DND-41 (cell line): ENCODE data around the gene AKAP6.

ENCODE experiments used
- EZH2 ChIP-seq: IDR thresholded peaks from 3 replicates; pipeline ENCODE4 v1.6.1; 2012; ENCODE audit warnings: borderline replicate concordance, low read depth, mild to moderate bottlenecking, moderate library complexity, low read length, inconsistent platforms; ENCODE audit not compliant: severe bottlenecking
- TF ChIP-seq, protein P1 (sequence below): IDR thresholded peaks from 2 replicates; pipeline ENCODE4 v1.5.1; 2012; ENCODE audit warnings: borderline replicate concordance, low read length, moderate library complexity, mild to moderate bottlenecking; ENCODE audit not compliant: poor library complexity, severe bottlenecking; ENCODE audit errors: extremely low read depth

DNA sequence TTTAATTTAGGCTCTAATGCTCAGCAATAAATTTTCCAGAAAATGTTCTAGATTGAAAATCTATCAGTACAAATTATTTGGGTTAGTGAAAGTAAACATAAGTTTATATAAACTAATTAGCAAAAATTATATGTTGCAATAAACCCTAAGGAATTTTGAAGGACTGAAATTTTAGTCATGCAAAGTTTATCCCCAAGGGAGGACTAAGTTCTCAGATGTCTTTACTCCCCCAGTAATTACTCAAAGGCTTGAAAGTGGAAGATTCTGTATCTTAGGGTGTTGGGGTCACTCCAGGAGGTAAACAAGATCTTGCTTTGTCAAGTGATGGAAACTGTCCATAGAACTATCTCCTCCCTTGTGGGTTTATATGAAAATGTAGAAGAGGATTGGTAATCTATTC, 183.7 kb downstream of the AKAP6 start:
- TF ChIP-seq, protein P1, sequence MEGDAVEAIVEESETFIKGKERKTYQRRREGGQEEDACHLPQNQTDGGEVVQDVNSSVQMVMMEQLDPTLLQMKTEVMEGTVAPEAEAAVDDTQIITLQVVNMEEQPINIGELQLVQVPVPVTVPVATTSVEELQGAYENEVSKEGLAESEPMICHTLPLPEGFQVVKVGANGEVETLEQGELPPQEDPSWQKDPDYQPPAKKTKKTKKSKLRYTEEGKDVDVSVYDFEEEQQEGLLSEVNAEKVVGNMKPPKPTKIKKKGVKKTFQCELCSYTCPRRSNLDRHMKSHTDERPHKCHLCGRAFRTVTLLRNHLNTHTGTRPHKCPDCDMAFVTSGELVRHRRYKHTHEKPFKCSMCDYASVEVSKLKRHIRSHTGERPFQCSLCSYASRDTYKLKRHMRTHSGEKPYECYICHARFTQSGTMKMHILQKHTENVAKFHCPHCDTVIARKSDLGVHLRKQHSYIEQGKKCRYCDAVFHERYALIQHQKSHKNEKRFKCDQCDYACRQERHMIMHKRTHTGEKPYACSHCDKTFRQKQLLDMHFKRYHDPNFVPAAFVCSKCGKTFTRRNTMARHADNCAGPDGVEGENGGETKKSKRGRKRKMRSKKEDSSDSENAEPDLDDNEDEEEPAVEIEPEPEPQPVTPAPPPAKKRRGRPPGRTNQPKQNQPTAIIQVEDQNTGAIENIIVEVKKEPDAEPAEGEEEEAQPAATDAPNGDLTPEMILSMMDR: no peak
- TF ChIP-seq EZH2: no peak
